Hematopoietic multipotent progenitor cell (in vitro differentiated cells): ENCODE measurements around the gene GGN. TPM values are rescaled to one million over a fixed set of nuclear protein-coding genes. Genes with fewer than 3 reads are reported as not detected.
A peak's percentile ranks its signal among the peaks of the same experiment; 100 is the strongest.
"Not testable (repeated sequence)": the region's sequence is repeated elsewhere in the genome, so short reads cannot be mapped to it uniquely, and the experiment has no call there.

ENCODE experiments used
- DNase-seq, 3 donors: peaks; one replicate each; pipeline ENCODE4 v3.0.0-alpha.2; 2011 to 2015; ENCODE audit warnings: low read depth in 2 of 3, low spot score in 2 of 3
- total RNA-seq: library from RNA; depleted of rRNA; stranded (reverse); fragments of >200 nt; gene quantifications from one replicate; pipeline ENCODE4 v1.2.3, GENCODE V29; 2012

Gene GGN, protein sequence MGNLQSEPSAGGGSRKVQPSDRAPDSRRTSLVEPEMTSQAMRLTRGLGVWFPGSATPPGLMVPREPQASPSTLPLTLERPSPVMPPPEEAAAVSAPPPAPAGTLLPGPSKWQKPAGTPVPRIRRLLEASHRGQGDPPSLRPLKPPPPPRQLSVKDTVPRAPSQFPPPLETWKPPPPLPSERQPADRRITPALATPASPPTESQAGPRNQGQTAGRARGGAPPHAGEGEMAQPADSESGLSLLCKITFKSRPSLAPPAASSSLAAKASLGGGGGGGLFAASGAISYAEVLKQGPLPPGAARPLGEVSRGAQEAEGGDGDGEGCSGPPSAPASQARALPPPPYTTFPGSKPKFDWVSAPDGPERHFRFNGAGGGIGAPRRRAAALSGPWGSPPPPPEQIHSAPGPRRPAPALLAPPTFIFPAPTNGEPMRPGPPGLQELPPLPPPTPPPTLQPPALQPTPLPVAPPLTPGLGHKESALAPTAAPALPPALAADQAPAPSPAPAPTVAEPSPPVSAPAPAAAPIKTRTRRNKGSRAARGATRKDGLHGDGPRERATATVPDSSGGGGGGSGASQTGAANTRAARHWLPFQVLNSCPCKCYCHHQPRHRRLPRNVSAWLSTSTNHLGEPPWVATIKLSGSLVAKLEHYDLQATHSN
- under 0.01 TPM for total RNA-seq

DNA sequence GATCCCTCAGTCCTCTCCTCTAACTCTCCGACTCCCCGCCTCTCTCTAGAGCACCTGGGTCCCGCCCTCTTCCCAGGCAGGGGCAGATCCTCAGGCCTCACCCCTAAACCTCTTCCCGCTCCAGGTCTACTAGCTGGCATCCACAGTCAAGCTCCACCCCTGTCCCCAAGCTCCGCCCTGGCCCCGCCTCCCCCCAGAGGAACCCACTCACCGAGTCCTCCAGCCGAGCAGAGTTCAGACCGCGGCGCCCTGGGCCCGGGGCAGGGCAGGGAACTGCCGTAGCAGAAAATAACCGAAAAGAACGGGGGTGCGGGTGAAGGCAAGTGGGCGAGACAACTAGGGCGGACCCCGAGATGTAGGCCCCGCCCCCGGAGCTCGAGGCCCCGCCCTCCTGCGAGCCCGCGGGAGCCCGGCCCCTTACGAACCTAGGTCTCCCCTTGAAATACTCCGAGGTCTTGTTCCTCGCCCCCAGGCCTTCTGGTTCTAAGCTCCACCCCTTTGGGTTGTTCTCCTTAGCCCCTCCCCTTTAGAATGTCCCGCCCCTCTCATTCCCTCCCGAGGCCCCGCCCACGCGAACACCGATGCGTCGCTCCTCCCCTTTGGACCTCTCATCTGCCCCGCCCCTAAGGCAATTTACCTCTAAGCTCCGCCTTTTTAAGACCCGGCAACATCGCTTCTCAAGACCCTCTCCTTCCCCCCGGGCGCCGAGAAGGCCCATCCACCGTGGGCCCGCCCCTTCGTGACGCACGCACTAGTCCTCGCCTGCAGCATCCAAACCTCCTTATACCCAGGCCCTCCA lies at the start of gene GGN:
GGN (minus strand) TSS at position 485 of the 799 bp plus-strand sequence. CDS start 773 bp downstream, outside the sequence.
- DNase-seq: peak; percentile 50 to 77 (median 69)

DNA sequence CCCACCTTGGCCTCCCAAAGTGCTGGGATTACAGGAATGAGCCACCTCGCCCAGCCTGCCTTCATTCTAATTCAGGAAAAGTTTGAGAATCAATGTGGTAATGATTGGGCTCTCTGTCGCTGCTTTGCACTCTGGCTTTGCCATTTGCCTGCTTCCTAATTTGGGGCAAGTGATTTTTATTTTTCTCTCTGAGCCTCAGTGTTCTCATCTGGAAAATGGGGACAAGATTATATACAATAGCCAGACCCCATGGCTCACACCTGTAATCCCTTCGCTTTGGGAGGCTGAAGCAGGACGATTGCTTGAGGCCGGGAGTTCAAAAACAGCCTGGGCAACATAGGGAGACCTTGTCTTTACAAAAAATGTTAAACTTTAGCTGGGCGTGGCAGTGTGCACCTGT lies 49.5 kb upstream of the GGN start:
- DNase-seq: no peak

DNA sequence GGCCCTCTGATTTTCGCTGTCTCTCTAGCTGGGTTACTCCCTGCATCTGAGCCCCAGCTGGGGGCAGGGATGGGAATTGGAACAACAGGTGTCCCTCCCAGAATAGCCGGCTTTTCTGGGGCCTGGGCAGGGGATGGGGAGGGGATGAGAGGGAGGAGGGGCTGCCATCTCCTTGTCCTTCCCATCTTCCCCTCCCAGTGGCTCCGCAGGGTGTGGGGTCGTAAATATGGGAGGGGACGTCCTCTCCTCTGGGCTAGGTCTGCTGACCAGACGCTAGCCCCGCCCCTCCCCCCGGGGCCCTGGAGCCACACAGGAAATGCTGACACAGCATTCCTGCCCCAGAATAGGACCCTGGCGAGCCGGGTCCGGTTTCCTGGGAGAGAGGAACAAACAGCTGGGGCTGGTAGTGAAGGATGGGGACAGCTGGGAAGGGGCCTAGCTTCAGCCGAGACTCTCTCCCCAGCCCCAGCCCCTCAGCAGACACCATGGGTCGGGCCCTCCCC lies 46.8 kb upstream of the GGN start:
- no peak for DNase-seq

DNA sequence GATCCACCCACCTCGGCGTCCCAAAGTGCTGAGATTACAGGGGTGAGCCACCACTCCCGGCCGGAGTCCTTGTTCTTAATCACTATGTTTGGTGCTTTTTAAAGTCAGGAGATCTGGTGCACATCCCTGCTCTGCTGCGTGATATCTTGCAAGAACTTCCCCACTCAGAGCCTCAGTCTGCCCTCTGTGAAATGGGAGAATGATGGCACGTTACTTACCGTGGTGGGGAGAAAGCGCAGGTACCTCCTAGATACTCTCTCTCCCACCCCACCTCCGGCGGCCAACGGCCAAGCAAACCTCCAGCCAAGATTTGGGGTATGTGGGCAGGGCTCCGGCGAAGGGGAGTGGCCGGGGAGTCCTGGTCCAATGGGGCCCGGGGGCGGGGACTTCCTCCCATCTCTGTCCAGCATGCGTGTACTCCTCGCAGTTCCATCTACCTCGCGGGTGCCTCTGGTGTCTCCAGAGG lies 45.5 kb upstream of the GGN start, which contains the start of gene RYR1:
RYR1 (plus strand) TSS at position 424 of the 466 bp plus-strand sequence. CDS start 139 bp downstream, outside the sequence.
- DNase-seq: peak in 2 of 3 donors; percentile 53 to 67

DNA sequence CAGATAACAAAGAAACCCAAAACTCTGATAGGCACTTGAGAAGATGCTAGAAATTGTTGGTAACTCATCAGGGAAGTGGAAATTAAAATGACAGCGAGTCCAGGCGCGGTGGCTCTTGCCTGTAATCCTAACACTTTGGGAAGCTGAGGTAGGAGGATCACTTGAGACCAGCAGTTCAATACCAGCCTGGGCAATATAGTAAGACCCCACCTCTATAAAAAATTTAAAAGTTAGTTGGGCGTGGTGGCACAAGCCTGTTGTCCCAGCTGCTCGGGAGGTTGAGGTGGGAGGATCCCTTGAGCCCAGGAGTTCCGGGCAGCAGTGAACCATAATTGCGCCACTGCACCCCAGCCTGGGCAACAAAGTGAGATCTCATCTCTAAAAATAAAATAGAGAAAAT lies 43.1 kb upstream of the GGN start:
- DNase-seq: no peak

DNA sequence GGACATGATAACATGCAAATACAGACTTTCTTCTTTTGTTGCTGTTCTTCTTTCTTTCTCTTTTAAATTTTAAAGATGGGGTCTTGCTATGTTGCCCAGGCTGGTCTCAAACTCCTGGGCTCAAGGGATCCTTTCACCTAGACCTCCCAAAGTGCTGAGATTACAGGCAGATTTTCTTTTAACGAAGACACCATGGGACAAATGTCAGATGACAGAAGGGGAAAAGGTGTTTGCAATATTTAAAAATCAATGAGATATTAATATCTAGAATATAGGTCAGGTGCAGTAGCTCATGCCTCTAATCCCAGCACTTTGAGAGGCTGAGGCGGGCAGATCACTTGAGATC lies 42.0 kb upstream of the GGN start:
- no peak for DNase-seq

DNA sequence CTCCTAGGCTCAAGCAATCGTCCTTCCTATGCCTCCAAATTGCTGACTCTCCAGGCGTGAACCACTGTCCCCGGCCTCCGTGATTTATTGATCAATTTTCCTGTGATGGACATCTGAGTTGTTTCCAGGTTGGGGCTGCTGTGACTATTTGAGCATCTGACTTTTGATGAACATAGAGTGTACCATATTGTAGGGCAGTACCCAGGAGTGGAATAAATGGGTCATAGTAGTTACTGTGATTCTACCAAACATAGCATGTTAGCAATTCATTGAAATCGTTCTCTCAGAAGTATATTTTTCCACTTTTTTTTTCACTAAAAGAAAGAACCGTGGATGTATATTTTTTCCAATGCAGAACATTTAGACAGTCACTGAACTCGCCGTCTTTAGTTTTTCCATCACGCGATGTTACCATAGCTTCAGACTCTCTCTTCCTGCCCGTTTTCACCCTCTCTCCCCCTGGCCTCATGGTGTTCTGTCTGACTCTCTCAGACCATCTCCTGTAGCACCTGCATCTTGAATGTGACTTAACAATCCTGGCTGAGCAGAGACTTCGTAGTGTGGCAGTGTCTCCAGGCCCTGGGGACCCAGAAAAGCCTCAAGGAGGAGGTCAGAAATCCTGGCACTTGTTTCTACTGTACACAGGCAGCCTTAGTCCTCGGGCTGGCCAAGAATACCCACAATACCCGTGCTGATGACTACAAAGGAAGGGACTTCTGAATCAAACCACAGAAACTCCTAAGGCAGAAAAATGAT lies 41.4 kb upstream of the GGN start:
- peak in 1 of 3 donors; percentile 8 for DNase-seq

DNA sequence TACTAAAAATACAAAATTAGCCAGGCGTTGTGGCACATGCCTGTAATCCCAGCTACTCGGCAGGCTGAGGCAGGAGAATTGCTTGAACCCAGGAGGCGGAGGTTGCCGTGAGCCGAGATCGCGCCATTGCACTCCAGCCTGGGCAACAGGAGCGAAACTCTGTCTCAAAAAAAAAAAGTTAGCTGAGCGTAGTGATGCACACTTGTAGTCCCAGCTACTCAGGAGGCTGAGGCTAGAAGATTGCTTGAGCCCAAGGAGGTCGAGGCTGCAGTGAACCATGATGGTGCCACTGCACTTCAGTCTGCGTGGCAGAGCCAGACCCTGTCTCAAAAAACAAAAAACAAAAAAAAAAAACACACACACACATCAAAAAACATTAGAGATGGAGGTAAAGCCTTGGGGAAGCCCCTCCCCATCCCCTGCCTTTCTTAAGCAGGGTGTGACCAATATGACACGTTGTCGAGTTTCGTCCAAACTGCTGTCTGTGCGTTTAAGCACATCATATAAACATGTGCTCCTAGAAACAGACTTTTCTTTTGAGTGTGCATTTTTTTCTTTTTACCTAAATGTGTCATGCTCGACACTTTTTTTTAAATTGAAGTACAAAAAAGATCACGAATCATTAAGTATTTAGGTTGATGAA lies 39.3 kb upstream of the GGN start:
- DNase-seq: not testable (repeated sequence)

DNA sequence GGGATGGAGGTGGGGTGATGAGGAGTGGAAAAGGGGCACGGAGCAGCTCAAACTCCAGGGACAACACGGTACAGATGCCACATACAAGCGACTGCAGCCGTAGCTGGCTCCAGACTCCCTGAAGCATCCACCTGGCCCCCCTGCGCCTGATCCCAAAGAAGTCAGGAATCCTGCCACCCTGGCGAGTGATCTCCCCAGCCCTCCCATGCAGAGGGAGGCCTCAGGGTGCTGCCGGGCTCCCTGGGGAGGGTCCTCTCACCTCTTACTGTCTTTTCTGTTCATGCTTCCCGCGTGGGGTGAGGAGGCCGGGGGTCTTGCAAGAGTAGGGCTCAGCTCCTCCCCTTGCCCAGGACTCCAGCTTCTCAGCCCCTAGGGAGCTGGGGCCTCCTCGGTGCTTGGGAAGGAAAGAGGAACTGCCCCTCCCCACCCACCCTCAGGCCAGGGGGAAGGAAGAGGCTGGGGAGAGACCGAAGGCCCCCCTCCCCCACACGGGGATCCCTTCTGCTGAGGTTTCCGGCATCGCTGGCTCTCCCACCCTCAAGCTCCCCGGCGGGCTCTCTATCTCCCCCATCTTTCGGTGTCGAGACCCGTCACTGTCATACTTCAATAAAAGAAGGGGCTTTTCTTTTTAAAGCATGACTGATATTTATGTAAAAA lies 38.1 kb upstream of the GGN start, which contains the start of gene RASGRP4:
RASGRP4 (minus strand) TSS at position 410 of the 657 bp plus-strand sequence; CDS start at position 282, 128 bp downstream.
- peak in 2 of 3 donors; percentile 85 to 86 for DNase-seq

DNA sequence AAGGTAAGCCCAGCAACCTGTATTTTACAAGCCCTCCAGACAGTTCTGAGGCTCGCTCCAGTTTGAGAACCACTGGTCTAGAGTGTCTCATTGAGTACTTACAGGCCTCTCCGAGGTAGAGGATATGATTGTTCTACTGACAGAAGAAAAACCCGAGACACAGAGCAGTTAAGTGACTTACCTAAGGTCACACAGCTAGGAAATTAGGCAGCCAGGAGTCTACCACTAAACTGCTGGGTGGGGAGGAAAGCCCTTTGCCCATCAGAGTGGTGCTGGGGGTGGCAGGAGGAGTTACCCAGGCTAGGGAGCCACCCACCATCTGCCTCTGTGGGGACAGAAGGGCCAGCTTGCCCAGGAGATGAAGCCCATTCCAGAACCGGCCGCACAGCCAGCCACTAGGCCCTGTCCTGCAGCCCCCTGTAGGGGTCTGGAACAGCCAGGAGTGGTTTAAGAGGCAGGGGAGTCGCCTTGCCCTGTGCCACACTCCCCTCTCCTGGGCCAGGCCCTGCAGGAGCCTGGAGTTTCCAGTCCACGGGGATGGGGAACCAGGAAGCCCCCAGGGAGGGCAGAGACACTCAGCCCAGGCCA lies 37.5 kb upstream of the GGN start:
- no peak for DNase-seq

DNA sequence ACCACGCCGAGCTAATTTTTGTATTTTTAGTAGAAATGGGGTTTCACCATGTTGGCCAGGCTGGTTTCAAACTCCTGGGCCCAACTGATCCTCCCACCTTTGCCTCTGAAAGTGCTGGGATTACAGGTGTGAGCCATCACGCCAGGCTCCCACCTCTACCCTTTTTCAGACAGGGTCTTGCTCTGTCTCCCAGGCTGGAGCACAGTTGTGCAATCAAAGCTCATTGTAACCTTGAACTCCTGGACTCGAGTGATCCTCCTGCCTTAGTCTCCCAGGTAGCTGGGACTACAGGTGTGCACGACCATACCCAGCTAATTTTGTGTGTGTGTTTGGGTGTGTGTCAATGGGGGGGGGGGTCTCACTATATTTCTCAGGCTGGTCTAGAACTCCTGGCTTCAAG lies 36.4 kb upstream of the GGN start:
- DNase-seq: no peak

DNA sequence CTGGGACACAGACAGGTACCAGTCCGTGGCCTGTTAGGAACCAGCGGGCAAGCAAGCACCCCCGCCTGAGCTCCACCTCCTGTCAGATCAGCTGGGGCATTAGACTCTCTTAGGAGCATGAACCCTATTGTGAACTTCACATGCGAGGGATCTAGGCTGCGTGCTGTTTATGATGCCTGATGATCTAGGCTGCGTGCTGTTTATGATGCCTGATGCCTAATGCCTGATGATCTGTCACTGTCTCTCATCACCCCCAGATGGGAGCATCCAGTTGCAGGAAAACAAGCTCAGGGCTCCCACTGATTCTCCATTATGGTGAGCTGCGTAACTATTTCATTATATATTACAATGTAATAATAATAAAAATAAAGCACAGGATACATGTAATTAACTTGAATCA lies 34.6 kb upstream of the GGN start:
- DNase-seq: no peak

DNA sequence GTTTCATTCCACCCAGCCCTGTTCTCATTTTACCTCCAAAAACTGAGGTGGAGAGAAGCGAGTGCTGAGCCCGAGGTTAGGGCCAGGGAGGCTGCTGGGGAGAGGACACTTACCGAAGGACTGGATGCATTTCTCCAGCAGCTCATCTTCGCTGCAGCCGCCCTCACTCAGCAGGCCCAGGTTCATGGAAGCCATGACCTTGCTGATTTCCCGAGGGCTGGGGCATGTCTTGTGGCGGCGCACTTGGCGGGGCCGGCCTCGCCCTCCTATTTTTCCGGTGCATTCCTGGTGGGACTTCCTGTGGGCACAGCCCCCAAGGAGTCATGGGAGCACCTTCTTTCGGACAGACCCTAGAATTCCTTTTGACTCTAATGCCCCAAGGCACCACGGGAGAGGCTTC lies 34.0 kb upstream of the GGN start:
- no peak for DNase-seq

DNA sequence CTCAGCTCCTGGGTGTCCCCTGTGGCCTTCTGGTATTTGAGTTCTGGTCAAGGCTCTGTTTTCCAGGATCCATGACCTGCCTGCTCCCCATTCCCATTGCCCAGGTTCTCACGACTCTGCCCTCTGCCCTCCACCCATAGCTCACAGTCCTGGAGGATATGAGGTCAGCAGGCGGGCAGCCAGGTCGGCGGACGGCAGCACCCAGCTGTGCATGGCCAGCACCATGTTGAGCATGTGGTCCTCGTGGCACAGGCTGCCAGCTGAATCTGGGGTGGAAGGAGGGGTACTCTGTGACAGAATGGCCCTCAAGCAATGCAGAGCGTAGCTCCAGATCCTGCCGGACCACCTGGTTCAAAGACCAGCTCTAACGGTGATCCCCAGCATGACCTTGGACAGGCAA lies 33.1 kb upstream of the GGN start:
- no peak for DNase-seq

DNA sequence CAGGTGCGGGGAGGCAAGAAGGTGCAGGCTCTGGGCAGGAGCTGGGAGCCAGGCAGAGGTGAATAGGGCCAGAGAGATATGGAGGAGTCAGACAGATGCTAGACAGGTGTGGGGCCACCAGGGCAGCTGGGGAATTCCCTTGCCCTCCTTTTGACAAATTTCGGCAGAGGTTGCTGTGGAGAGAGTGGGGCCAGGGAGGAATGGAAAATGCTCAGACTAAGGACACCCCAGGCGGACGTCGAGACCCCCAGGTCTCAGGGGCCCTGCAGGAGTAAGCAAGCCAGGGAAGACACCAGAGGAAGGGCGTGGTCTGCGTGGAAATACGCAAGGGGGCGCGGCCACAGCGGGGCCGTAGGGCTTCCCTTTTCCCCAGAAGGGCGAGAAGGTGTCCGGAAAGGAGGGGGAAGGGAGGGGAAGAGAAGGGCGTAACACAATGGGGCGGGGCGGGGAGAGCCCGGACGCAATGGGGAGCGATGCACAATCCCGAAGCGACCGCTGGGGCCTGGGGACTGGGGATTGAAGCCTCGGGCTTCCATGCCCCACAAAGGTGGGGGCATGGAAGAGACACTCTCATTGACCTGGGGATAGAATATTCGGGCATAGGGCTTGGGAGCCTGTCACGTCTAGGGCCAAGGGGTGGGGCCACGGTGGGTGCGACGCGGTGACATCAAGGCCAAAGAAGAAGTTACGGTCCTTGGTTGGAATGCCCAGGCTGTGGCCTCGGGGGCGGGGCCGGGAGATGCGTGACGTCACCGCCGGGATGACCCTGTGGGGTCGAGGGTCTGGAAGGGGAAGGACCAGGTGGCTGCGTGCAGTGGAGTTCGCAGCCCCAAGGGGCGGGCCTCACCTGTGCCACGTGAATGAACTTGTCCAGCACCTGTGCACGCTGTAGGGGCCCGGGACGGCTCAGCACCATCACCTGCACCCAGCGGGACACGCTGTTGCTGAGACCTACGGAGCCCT lies 30.0 kb upstream of the GGN start:
- DNase-seq: peak in 2 of 3 donors; percentile 71 to 75

DNA sequence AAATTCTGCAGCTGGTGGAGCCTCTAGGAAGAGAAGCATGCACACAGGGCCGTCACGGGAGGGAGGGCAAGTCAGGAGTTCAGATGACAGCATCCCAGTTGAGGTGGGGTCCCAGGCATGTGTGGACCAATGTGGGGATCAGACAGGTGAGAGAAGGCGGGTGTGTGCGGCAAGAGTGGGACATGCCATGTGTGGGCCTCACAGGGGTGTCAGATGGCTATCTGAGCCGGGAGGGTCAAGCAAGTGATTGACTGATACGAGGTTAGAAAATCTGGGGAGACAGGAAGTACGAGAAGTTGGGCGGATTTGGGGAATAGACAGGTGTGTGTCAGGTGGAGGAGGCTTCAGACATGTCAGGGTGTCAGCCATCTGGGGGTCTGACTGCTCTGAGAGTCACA lies 29.3 kb upstream of the GGN start:
- DNase-seq: no peak

DNA sequence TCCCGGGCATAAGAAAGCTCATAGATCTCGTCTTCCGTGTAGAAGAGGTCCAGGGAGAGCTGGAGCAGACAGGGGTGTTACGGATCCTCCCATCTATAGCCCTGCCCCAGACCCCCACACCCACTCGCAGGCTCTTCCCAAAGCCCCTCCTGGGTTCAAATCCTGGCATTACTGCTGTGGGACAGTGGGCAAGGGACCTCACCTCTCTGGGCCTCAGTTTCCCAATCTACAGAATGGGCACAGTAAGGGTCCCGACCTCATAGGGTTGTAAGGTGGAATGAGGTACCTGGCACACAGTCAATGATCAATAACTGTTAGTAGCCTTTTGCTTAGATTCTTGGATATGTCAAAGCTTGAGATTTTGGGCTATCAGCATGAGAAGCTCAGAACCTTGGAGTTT lies 25.6 kb upstream of the GGN start:
- DNase-seq: no peak

DNA sequence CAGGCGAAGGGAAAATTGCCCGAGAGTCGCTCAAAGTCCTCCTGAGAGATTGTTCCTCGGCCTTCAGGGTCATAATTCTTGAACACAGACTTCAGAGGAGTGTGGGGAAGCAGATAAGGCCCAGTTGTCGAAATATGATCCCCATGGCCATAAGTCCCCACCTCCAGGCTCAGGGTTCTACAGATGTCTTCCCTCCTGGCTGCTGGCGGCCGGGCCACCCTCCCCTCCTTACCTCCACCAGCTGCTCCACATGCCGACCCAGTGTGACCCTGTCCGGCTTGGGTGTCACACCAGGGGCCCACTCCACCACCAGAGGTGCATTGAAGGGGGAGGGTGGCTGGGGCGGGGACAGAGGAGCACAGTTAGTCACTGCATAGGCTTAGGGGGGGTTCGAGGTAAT lies 25.1 kb upstream of the GGN start:
- DNase-seq: no peak
